ENCODE data around the gene RENBP.

Gene RENBP

GRCh38 chrX:153931748-153932147 lies 12.7 kb downstream of the RENBP start:
- peak overlapping the region in 1 of 3 experiments; percentile 53 for H3K4me3 Mint-ChIP-seq
- peaks cover 17% of the 10 kb centered on the region for H3K9me3 Mint-ChIP-seq
- no peak for TF ChIP-seq CTCF (IDR thresholded peaks at IDR 0.05; ENCODE audit: unreplicated experiment in 3 of 3)
- peaks cover 5% of the 10 kb centered on the region for H3K4me1 Mint-ChIP-seq
- H3K27ac Mint-ChIP-seq, result no peak overlapping the region
- peaks cover 19% of the 10 kb centered on the region for H3K36me3 Mint-ChIP-seq (ENCODE audit: low read depth)
- H3K27me3 Mint-ChIP-seq (ENCODE audit: low read depth), result no peaks in the 10 kb centered on the region

GRCh38 chrX:153931151-153931550 lies 13.3 kb downstream of the RENBP start:
- Mint-ChIP-seq H3K27ac (no peak overlapping the region), H3K4me3 (no peak overlapping the region), H3K27me3 (ENCODE audit: low read depth) (no peaks in the 10 kb centered on the region), H3K4me1 (peaks cover 5% of the 10 kb centered on the region), H3K9me3 (peaks cover 15% of the 10 kb centered on the region), H3K36me3 (ENCODE audit: low read depth) (peaks cover 19% of the 10 kb centered on the region)
- TF ChIP-seq CTCF (IDR thresholded peaks at IDR 0.05; ENCODE audit: unreplicated experiment in 3 of 3), result no peak

DNA sequence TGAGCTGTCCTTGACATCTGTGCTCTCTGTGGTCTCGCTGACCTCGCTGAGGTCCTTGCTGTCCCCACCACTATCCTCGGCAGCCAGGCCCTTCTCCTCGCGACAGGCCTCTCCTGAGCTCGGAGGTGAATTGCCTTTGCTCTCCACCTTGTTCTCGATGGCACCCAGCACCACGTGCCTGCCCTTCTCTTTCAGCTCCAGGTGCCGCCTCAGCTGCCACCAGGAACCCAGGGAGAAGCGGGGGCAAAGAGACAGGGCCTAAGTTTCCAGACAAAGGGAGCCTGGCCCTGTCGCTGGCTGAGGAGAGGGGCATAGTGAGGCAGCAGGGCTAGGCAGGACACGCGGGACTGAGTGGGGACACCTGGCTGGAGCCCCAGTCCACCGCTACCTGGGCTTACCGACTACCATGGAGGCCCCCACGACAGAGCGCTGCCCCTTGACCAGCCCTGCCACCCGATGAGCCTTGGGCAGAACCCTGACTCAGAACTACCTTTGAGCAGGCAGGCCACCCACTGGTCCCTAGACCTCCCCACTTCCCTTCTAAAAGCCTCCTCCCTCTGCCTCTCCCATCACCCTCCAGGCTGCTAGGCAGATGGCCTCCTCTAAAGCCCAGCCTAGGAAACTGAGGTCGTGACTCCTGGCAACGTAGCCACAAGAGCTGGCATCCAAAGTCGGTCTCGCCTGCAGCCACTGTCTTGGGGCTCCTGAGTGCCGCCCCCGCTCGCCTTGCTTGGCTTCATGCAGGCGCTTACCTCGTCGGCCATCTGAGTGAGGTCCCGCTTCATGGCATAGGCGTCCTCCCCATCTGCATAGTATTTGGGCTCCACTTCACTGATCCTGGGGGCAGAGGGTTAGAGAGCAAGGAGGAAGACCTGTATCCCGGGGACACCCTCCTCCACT lies 14.2 kb downstream of the RENBP start:
- Mint-ChIP-seq H3K27me3 (ENCODE audit: low read depth) (no peaks in the 10 kb centered on the region), H3K36me3 (ENCODE audit: low read depth) (peaks cover 19% of the 10 kb centered on the region)

GRCh38 chrX:153929576-153929975 lies 14.9 kb downstream of the RENBP start:
- Mint-ChIP-seq H3K27ac (no peak overlapping the region), H3K36me3 (ENCODE audit: low read depth) (peaks cover 19% of the 10 kb centered on the region), H3K27me3 (ENCODE audit: low read depth) (peaks cover 3% of the 10 kb centered on the region)

More for the DNA sequence above, 14.2 kb downstream of the RENBP start:
- no peak overlapping the region for H3K27ac Mint-ChIP-seq
- H3K4me1 Mint-ChIP-seq, result peaks cover 5% of the 10 kb centered on the region
- peak overlapping the region in 1 of 3 experiments; percentile 35 for H3K4me3 Mint-ChIP-seq
- peaks cover 11% of the 10 kb centered on the region for H3K9me3 Mint-ChIP-seq
- no peak for TF ChIP-seq CTCF (IDR thresholded peaks at IDR 0.05; ENCODE audit: unreplicated experiment in 3 of 3)

DNA sequence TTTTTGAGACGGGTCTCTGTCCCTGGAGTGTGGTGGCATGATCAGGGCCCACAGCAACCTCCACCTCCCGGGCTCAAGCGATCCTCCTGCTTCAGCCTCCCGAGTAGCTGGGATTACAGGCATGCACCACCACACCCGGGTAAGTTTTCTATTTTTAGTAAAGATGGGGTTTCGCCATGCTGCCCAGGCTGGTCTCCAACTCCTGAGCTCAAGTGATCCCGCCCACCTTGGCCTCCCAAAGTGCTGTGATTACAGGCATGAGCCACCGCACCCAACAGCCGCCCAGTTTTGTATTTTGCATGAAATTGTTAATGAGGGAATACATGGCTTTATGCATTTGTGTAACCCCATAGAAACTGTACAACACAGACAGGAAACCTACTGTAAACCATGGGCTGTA lies 15.6 kb downstream of the RENBP start:
- H3K36me3 Mint-ChIP-seq (ENCODE audit: low read depth), result peaks cover 17% of the 10 kb centered on the region
- peak overlapping the region; percentile 83 to 97 (median 89) for H3K27ac Mint-ChIP-seq
- H3K27me3 Mint-ChIP-seq (ENCODE audit: low read depth), result peaks cover 3% of the 10 kb centered on the region
- peak overlapping the region in 1 of 3 experiments; percentile 20 for H3K4me3 Mint-ChIP-seq
- TF ChIP-seq CTCF (IDR thresholded peaks at IDR 0.05; ENCODE audit: unreplicated experiment in 3 of 3), result no peak
- peaks cover 10% of the 10 kb centered on the region for H3K9me3 Mint-ChIP-seq
- peaks cover 14% of the 10 kb centered on the region for H3K4me1 Mint-ChIP-seq

More at GRCh38 chrX:153929576-153929975, 14.9 kb downstream of the RENBP start:
- Mint-ChIP-seq H3K9me3 (peaks cover 11% of the 10 kb centered on the region), H3K4me3 (no peak overlapping the region), H3K4me1 (peaks cover 9% of the 10 kb centered on the region)
- no peak for TF ChIP-seq CTCF (IDR thresholded peaks at IDR 0.05; ENCODE audit: unreplicated experiment in 3 of 3)

Data from nephron (organoid).